SK-N-SH treated with all-trans-retinoic acid at 6 μM for 48 hours (cell line): ENCODE measurements around the gene SLAMF1.

Experiments
- ARNTL ChIP-seq: fragments of 450-650 bp; formaldehyde crosslinking; IDR thresholded peaks from 2 replicates; pipeline ENCODE4 v1.5.0; 2020; ENCODE audit warnings: low read depth, mild to moderate bottlenecking, moderate library complexity, borderline replicate concordance
- CREB5 ChIP-seq: fragments of 250-450 bp; sonication (Bioruptor Pico); IDR thresholded peaks from 2 replicates; pipeline ENCODE4 v1.5.1; 2020; ENCODE audit warnings: low read depth, mild to moderate bottlenecking, moderate library complexity
- OSR1 ChIP-seq: fragments of 250-450 bp; sonication (Bioruptor Pico); IDR thresholded peaks from 2 replicates; pipeline ENCODE4 v1.8.0; 2022; ENCODE audit warnings: moderate library complexity, mild to moderate bottlenecking, inconsistent platforms
- PATZ1 ChIP-seq: fragments of 250-450 bp; sonication (Bioruptor Pico); IDR thresholded peaks from 2 replicates; pipeline ENCODE4 v1.8.0; 2020; ENCODE audit warnings: mild to moderate bottlenecking, moderate library complexity, borderline replicate concordance
- POU6F1 ChIP-seq: fragments of 250-450 bp; sonication (Bioruptor Pico); IDR thresholded peaks from 2 replicates; pipeline ENCODE4 v1.8.0; 2021; ENCODE audit warnings: low read depth, mild to moderate bottlenecking, moderate library complexity, borderline replicate concordance
- SNAI2 ChIP-seq: fragments of 250-450 bp; sonication (Bioruptor Pico); IDR thresholded peaks from 2 replicates; pipeline ENCODE4 v1.5.0; 2020; ENCODE audit warnings: mild to moderate bottlenecking, moderate library complexity

GRCh38 chr1:160681891-160682140 lies 35.0 kb upstream of the SLAMF1 start:
- TF ChIP-seq ARNTL (CRISPR knock-in tag) (no peak), SNAI2 (CRISPR knock-in tag) (no peak), CREB5 (CRISPR knock-in tag) (no peak), OSR1 (CRISPR knock-in tag) (no peak), PATZ1 (CRISPR knock-in tag) (no peak), POU6F1 (CRISPR knock-in tag) (no peak)
